Measurements from ENCODE around the gene TRIM72.

DNA sequence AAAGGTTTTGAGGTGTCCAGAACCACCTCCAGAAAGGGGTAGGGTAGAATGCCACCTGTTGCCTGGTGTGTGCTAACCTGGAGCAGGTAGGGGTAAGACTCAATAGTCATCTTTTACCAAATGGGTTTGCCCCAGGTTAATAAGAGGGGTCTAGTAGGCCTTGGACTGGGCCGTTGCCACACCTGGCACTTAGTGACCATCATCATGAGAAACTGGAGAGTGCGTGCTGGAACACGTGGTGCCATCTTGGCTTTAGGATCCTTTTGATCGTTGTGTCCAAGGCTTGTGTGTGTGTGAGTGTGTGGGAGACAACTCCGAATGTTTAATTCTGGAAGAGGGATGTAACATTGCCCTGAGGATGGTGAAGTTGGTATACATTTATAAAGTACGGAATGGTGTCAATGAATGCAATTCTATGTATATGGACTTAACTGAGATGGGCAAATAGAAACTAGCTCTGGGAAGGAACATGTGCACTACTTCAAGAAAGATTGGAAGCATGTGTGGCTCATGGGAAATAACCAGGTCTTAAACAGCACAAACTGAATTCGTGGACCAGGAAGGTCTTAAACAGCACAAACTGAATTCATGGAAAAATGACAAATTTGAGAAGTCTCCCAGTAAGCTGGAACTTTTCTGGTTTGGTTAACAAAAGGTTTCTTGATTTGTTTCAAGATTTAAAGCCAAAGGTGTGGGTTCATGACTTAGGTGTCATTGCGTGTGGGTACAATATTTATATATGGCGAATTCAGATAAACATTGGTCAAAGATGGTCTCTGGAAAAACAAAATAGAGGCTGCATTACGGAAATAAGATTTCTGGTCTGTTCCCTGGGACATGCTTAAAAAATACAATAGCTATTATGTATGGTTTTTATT, 26.8 kb upstream of the TRIM72 start:
- TF ChIP-seq EP300 (IDR thresholded peaks at IDR 0.05; ENCODE audit: low read depth) (no peak), POLR2AphosphoS5 (IDR thresholded peaks at IDR 0.05) (no peak), POLR2A (IDR thresholded peaks at IDR 0.05) (no peak)
- TF ChIP-seq, protein P1, sequence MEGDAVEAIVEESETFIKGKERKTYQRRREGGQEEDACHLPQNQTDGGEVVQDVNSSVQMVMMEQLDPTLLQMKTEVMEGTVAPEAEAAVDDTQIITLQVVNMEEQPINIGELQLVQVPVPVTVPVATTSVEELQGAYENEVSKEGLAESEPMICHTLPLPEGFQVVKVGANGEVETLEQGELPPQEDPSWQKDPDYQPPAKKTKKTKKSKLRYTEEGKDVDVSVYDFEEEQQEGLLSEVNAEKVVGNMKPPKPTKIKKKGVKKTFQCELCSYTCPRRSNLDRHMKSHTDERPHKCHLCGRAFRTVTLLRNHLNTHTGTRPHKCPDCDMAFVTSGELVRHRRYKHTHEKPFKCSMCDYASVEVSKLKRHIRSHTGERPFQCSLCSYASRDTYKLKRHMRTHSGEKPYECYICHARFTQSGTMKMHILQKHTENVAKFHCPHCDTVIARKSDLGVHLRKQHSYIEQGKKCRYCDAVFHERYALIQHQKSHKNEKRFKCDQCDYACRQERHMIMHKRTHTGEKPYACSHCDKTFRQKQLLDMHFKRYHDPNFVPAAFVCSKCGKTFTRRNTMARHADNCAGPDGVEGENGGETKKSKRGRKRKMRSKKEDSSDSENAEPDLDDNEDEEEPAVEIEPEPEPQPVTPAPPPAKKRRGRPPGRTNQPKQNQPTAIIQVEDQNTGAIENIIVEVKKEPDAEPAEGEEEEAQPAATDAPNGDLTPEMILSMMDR (IDR thresholded peaks at IDR 0.05): no peak

Measured in transverse colon (tissue), 4 donors.